ENCODE data around the gene TXN2.

DNA sequence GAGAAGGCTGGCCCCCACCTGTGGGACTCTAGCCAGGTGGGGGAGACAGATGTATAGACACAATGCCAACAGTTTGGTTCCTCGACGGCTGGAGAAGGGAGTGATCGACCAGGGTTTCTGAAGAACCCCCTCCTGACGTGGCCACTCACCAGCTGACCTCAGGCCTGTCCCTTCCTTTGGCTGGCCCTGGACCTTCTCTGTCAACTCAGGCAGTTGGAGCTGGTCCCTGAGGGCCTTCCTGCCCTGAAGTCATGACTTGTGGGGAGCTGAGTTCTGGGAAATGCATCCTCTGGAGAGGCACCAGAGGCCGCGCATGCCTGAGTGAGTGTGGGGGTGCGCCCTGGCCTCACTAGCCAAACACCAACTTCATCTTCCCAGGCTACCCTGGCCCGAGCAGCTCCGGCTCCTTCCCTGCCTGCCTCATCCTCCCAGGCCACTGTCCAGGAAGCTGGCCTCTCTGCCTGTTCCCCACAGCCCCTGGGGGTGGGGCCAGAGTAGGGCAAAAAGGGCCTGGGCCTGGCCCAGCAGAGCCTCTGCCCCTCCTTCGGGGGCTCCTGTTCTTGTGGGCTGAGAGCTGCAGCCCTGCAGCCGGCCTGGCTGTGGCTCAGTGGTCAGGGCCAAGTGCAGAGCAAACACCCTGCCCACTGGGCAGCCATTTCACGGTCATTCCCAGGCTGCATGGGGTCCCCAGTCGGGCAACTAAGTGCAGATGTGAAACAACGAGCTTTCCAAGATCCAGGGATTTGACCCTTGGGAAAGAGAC, 23.6 kb downstream of the TXN2 start:
- TF ChIP-seq, protein P1, sequence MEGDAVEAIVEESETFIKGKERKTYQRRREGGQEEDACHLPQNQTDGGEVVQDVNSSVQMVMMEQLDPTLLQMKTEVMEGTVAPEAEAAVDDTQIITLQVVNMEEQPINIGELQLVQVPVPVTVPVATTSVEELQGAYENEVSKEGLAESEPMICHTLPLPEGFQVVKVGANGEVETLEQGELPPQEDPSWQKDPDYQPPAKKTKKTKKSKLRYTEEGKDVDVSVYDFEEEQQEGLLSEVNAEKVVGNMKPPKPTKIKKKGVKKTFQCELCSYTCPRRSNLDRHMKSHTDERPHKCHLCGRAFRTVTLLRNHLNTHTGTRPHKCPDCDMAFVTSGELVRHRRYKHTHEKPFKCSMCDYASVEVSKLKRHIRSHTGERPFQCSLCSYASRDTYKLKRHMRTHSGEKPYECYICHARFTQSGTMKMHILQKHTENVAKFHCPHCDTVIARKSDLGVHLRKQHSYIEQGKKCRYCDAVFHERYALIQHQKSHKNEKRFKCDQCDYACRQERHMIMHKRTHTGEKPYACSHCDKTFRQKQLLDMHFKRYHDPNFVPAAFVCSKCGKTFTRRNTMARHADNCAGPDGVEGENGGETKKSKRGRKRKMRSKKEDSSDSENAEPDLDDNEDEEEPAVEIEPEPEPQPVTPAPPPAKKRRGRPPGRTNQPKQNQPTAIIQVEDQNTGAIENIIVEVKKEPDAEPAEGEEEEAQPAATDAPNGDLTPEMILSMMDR (IDR thresholded peaks at IDR 0.05) = no peak
- TF ChIP-seq POLR2AphosphoS5 (IDR thresholded peaks at IDR 0.05) = peak; percentile 51
